GM18907 (cell line): Measurements from ENCODE around the gene P2RY8.
"Not testable (repeated sequence)": the region's sequence is repeated elsewhere in the genome, so short reads cannot be mapped to it uniquely, and the experiment has no call there.

Source experiments
- ATAC-seq: cut with Tn5 transposase; IDR thresholded peaks from one replicate; pipeline ENCODE4 v1.9.1; 2021; ENCODE audit warnings: mild to moderate bottlenecking, moderate library complexity; ENCODE audit not compliant: unreplicated experiment

P2RY8 gene

GRCh38 chrX:1466232-1466661 is 70.7 kb downstream of the P2RY8 start:
- ATAC-seq: no peak

GRCh38 chrX:1465286-1466231 is 71.4 kb downstream of the P2RY8 start:
- ATAC-seq: no peak

GRCh38 chrX:1464971-1465285 is 72.1 kb downstream of the P2RY8 start:
- no peak for ATAC-seq

GRCh38 chrX:1464041-1464970 is 72.7 kb downstream of the P2RY8 start:
- no peak for ATAC-seq

DNA sequence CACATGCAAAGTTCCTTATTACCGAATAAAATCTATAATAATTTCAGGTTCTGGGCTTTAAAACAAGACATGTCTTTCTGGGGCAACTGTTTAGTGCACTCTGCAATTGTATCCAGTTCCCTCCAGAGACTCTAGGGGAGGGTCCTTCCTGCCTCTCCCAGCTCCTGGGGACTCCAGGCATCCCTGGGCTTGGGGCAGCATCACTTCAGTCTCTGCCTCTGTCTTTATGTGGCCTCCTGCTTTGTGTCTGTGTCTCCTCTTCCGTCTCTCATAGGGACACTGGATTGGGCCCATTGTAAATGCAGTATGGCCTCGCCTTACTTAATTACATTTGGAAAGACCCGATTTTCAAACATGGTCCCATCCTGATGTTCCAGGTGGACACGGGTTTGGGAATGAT is 73.4 kb downstream of the P2RY8 start:
- ATAC-seq: no peak

- ATAC-seq: no peak
Observed at GRCh38 chrX:1462596-1463251, 74.3 kb downstream of the P2RY8 start.

DNA sequence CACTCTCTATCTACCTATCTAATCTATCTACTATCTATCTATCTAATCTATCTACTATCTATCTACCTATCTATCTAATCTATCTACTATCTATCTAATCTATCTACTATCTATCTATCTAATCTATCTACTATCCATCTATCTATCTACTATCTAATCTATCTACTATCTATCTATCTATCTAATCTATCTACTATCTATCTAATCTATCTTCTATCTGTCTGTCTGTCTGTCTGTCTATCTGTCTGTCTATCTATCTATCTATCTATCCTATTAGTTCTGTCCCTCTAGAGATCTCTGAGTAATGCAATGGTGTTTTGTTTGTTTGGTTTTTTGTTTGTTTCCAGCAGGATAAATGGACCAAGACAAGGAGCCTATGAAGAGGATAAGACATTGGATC is 74.9 kb downstream of the P2RY8 start:
- no peak for ATAC-seq

DNA sequence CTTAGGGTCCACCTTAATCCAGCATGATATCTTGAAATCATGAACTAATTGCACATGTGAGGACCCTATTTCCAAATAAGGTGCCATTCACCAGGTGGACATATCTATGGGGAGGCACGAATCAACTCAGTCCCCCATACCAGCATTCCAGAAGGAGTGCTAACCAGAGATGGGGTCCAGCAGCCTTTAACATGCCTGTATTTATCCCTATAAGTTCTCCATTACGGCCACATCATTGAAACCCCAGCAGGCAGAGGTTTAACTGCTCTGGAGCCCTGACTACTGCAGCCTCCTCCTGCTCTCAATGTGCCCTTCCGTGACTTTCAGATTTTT is 81.1 kb downstream of the P2RY8 start:
- no peak for ATAC-seq

DNA sequence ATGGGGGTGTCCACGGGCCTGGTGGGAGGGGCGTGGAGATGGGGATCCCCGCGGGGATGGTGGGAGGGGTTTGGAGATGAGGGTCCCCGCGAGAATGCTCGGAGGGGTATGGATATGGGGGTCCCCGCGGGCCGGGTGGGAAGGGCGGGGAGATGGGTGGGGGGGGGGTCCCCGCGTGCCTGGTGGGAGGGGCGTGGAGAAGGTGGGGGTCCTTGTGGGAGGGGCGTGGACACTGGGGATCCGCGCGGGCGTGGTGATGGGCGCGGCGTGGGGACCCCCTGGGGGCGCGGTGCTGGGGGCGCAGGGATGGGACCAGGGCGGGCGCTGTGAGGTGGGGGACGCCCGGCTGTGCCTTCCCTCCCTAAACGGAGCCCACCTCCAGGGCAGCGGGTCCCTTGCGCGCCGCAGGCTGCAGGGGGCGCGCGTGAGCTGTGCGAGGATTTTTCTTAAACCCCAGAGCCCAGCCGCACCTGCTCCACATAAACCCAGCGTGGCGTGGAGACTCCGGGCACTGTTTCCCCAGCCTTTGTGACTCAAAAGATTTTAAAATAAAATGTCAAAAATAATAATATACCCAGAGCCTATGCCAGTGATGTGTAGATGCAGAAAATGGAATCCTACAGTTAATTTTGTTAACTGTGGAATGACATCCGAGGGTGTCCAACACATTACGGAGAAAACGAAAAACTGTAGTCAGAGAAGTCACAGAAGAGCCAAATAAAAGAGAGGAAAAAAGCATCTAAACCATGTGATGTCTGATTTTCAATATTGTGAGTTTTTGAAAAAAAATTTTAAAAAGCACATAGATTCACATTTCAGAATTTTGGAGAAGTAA is 82.8 kb downstream of the P2RY8 start:
- peak; percentile 47 for ATAC-seq

DNA sequence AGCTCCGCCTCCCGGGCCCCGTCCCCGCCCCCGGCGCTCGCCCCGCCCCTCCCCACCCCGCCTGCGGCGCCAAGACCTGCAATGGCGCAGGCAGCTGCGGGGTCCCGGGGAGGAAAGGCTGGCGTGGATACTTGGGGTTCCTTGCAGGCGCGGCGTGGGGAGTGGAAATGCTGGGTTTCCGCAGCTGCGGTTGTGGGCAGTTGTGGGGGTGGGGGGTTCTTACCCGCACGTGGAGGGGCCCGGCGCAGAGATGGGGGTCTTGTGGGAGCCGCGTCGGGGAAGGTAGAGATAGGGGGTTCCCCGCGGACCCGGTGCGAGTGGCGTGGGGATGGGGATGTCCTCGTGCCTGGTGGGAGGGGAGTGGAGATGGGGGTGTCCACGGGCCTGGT is 83.6 kb downstream of the P2RY8 start:
- ATAC-seq: peak; percentile 40

- ATAC-seq: peak; percentile 77
Observed at GRCh38 chrX:1452516-1453394, 84.2 kb downstream of the P2RY8 start, which contains the start of gene ASMTL. Gene ASMTL, minus strand, starts transcription at chrX:1452909. Its CDS starts 69 bp downstream, at chrX:1452840.

- ATAC-seq: no peak
Observed at GRCh38 chrX:1451661-1452515, 85.1 kb downstream of the P2RY8 start.

DNA sequence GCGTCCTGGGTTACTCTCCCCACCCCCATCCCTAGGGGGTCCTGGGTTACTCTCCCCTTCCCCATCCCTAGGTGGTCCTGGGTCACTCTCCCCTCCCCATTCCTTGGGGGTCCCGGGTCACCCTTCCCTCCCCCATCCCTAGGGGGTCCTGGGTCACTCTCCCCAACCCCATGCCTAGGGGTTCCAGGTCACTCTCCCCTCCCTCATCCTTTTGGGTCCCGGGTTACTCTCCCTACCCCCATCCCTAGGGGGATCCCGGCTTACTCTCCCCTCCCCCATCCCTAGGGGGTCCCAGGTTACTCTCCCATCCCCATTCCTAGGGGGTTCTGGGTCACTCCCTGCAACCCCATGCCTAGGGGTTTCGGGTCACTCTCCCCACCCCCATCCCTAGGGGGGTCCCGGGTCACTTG is 85.7 kb downstream of the P2RY8 start:
- ATAC-seq: no peak

GRCh38 chrX:1450361-1451161 is 86.4 kb downstream of the P2RY8 start:
- no peak for ATAC-seq

GRCh38 chrX:1449823-1450149 is 87.2 kb downstream of the P2RY8 start:
- no peak for ATAC-seq

- ATAC-seq: no peak
Observed at GRCh38 chrX:1449036-1449822, 87.8 kb downstream of the P2RY8 start.

GRCh38 chrX:1448573-1449001 is 88.4 kb downstream of the P2RY8 start:
- not testable (repeated sequence) for ATAC-seq
